H1 (cell line): ENCODE measurements around the gene ERI3. TPM values are rescaled to one million over a fixed set of nuclear protein-coding genes. Genes with fewer than 3 reads are reported as not detected.

Experiments
- CTCF ChIA-PET: fragments of 300-600 bp; sonication (Branson Sonifier 250); formaldehyde crosslinking; loops from one replicate; lab custom pipeline; 2021; ENCODE audit not compliant: partially characterized antibody; lab: Charles Lee
- POLR2A ChIA-PET: fragments of 300-600 bp; sonication (Branson Sonifier 250); formaldehyde crosslinking; loops from one replicate; lab custom pipeline; 2021; ENCODE audit warnings: inconsistent platforms; ENCODE audit not compliant: partially characterized antibody; lab: Charles Lee
- DNase-seq, 2 experiments: peaks; one replicate each; pipeline versions ENCODE4 v3.0.0 to v3.0.0-alpha.2; 2010 to 2022; ENCODE audit warnings: low spot score in 2 of 2, low read depth in 1 of 2, mixed read lengths in 1 of 2
- FAIRE-seq: peaks from 2 replicates; lab custom pipeline; 2011; peaks lifted over from hg19 to GRCh38; lab: Jason Lieb, UNC
- H2AFZ ChIP-seq: 2 replicates; pipeline ENCODE4 v1.8.1; 2012; ENCODE audit warnings: low read length, inconsistent platforms
- H2AK5ac ChIP-seq: 2 replicates; pipeline ENCODE4 v1.6.1; 2013; ENCODE audit warnings: low read depth, low read length
- H2BK120ac ChIP-seq: replicated peaks from 2 replicates; pipeline ENCODE3; 2013; ENCODE audit warnings: low read depth, low read length, inconsistent platforms
- H2BK12ac ChIP-seq: 2 replicates; pipeline ENCODE4 v1.6.1; 2013; ENCODE audit warnings: low read depth, low read length
- H2BK15ac ChIP-seq: 2 replicates; pipeline ENCODE4 v1.6.1; 2013; ENCODE audit warnings: low read length
- H2BK20ac ChIP-seq: 2 replicates; pipeline ENCODE4 v1.6.1; 2013; ENCODE audit warnings: low read length
- H2BK5ac ChIP-seq: 2 replicates; pipeline ENCODE4 v1.6.1; 2013; ENCODE audit warnings: low read depth, low read length
- H3K14ac ChIP-seq: 2 replicates; pipeline ENCODE4 v1.6.1; 2013; ENCODE audit warnings: inconsistent platforms; ENCODE audit not compliant: insufficient read length
- H3K18ac ChIP-seq: 2 replicates; pipeline ENCODE4 v1.6.1; 2013; ENCODE audit warnings: low read length; ENCODE audit errors: extremely low read depth
- H3K23ac ChIP-seq: 2 replicates; pipeline ENCODE4 v1.6.1; 2013; ENCODE audit warnings: inconsistent platforms; ENCODE audit not compliant: insufficient read length
- H3K23me2 ChIP-seq: 2 replicates; pipeline ENCODE4 v1.6.1; 2013; ENCODE audit warnings: low read depth, low read length
- H3K27ac ChIP-seq: 2 replicates; pipeline ENCODE4 v1.6.1; 2011; ENCODE audit warnings: low read depth, low read length, inconsistent platforms
- H3K27me3 ChIP-seq, 4 experiments: replicated peaks in 1 of 4; 1 replicate in 1 of 4; 2 replicates in 3 of 4; pipeline versions ENCODE4 v1.6.1 to v1.8.1; 2011 to 2013; ENCODE audit warnings: low read length in 3 of 4, mild to moderate bottlenecking in 3 of 4, inconsistent platforms in 2 of 4, mixed read lengths in 2 of 4, moderate library complexity in 1 of 4; ENCODE audit not compliant: control insufficient read depth in 3 of 4, insufficient read depth in 3 of 4; ENCODE audit errors: extremely low read depth in 1 of 4
- H3K36me3 ChIP-seq, 4 experiments: 2 replicates each; pipeline versions ENCODE4 v1.6.1 to v1.8.1; 2011 to 2013; ENCODE audit warnings: mild to moderate bottlenecking in 4 of 4, low read length in 3 of 4, moderate library complexity in 2 of 4, control low read depth in 1 of 4, inconsistent platforms in 1 of 4; ENCODE audit not compliant: insufficient read depth in 4 of 4, control insufficient read depth in 2 of 4
- H3K4ac ChIP-seq: replicated peaks from 2 replicates; pipeline ENCODE3; 2013; ENCODE audit warnings: low read length, low read depth, mixed read lengths, inconsistent platforms; ENCODE audit not compliant: insufficient read length
- H3K4me1 ChIP-seq, 4 experiments: replicated peaks in 1 of 4; 1 replicate in 1 of 4; 2 replicates in 3 of 4; pipeline versions ENCODE4 v1.6.1 to v1.8.1; 2011 to 2013; ENCODE audit warnings: low read length in 3 of 4, inconsistent platforms in 2 of 4, mixed read lengths in 1 of 4; ENCODE audit not compliant: insufficient read depth in 4 of 4, control insufficient read depth in 3 of 4
- H3K4me2 ChIP-seq, 2 experiments: 2 replicates each; pipeline versions ENCODE4 v1.6.1 to v1.8.1; 2011 to 2013; ENCODE audit warnings: low read depth in 2 of 2, low read length in 2 of 2, control low read depth in 1 of 2, inconsistent platforms in 1 of 2, mild to moderate bottlenecking in 1 of 2; ENCODE audit not compliant: insufficient read depth in 1 of 2
- H3K4me3 ChIP-seq, 4 experiments: fragments of 200-600, 300-600 bp in 1 of 4; sonication (generic), shearing (Covaris generic), sonication (Bioruptor Twin) in 1 of 4; 2 replicates each; pipeline versions ENCODE4 v1.5.1 to v1.8.1; 2011 to 2016; ENCODE audit warnings: low read length in 4 of 4, low read depth in 3 of 4, control low read depth in 2 of 4, inconsistent platforms in 2 of 4, mild to moderate bottlenecking in 2 of 4, mixed read lengths in 1 of 4, moderate library complexity in 1 of 4; ENCODE audit not compliant: insufficient read depth in 2 of 4; ENCODE audit errors: extremely low read depth in 1 of 4
- H3K56ac ChIP-seq: replicated peaks from 2 replicates; pipeline ENCODE3; 2013; ENCODE audit warnings: low read depth, mild to moderate bottlenecking, mixed read lengths, low read length, inconsistent platforms; ENCODE audit not compliant: insufficient read length
- H3K79me1 ChIP-seq: 2 replicates; pipeline ENCODE4 v1.6.1; 2013; ENCODE audit warnings: low read depth, low read length, control low read depth
- H3K79me2 ChIP-seq, 2 experiments: 2 replicates each; pipeline versions ENCODE4 v1.6.1 to v1.8.1; 2012 to 2013; ENCODE audit warnings: low read length in 2 of 2, mild to moderate bottlenecking in 2 of 2, inconsistent platforms in 1 of 2; ENCODE audit not compliant: insufficient read depth in 2 of 2, control insufficient read depth in 1 of 2
- H3K9ac ChIP-seq, 4 experiments: replicated peaks in 1 of 4; 1 replicate in 1 of 4; 2 replicates in 3 of 4; pipeline versions ENCODE4 v1.6.1 to v1.8.1; 2011 to 2013; ENCODE audit warnings: low read depth in 3 of 4, low read length in 3 of 4, control low read depth in 2 of 4, mild to moderate bottlenecking in 2 of 4, moderate library complexity in 2 of 4, inconsistent platforms in 1 of 4; ENCODE audit errors: extremely low read depth in 1 of 4
- H3K9me3 ChIP-seq, 2 experiments: 2 replicates each; pipeline versions ENCODE4 v1.6.1 to v1.8.1; 2012 to 2013; ENCODE audit warnings: mild to moderate bottlenecking in 2 of 2, moderate library complexity in 2 of 2, control low read depth in 1 of 2, inconsistent platforms in 1 of 2, low read depth in 1 of 2, low read length in 1 of 2, mixed read lengths in 1 of 2; ENCODE audit not compliant: insufficient read depth in 2 of 2
- H4K20me1 ChIP-seq, 2 experiments: replicated peaks in 1 of 2; 2 replicates each; pipeline versions ENCODE3 to v1.8.1; 2011 to 2013; ENCODE audit warnings: inconsistent platforms in 2 of 2, low read length in 2 of 2, mild to moderate bottlenecking in 1 of 2; ENCODE audit not compliant: insufficient read depth in 2 of 2, control insufficient read depth in 1 of 2
- H4K5ac ChIP-seq: 2 replicates; pipeline ENCODE4 v1.6.1; 2013; ENCODE audit warnings: low read length, low read depth, mixed read lengths, inconsistent platforms; ENCODE audit not compliant: insufficient read length
- H4K8ac ChIP-seq: 2 replicates; pipeline ENCODE4 v1.8.0; 2013; ENCODE audit warnings: mild to moderate bottlenecking, moderate library complexity, low read length, inconsistent platforms; ENCODE audit not compliant: insufficient read depth; ENCODE audit errors: extremely low read depth
- H4K91ac ChIP-seq: replicated peaks from 2 replicates; pipeline ENCODE3; 2013; ENCODE audit warnings: low read length, mixed read lengths, inconsistent platforms; ENCODE audit not compliant: insufficient read length
- BACH1 ChIP-seq: IDR thresholded peaks from 2 replicates; pipeline ENCODE4 v1.6.1; 2012; ENCODE audit warnings: low read length, improper control_type of control experiment
- GTF2F1 ChIP-seq: IDR thresholded peaks from 2 replicates; pipeline ENCODE4 v1.6.1; 2012; ENCODE audit warnings: low read depth, low read length, improper control_type of control experiment, borderline replicate concordance
- SAP30 ChIP-seq: fragments of 300-600 bp; sonication (generic); IDR thresholded peaks from 2 replicates; pipeline ENCODE4 v1.7.1; 2012; ENCODE audit warnings: low read length, moderate library complexity, mild to moderate bottlenecking, inconsistent platforms; ENCODE audit not compliant: insufficient read depth, insufficient replicate concordance
- SIN3A ChIP-seq, 2 experiments: IDR thresholded peaks in 1 of 2; conservative IDR thresholded peaks in 1 of 2; 2 replicates each; pipeline ENCODE4 v1.6.1; 2011 to 2012; ENCODE audit warnings: low read length in 2 of 2, improper control_type of control experiment in 1 of 2, low read depth in 1 of 2, mild to moderate bottlenecking in 1 of 2
- WGBS, 2 experiments: shearing (Covaris generic) in 1 of 2; methylation state at CpG; one replicate each; pipeline versions ENCODE4 v1.1.6 to v1.1.7; 2013 to 2015; ENCODE audit warnings: low lambda C conversion rate in 2 of 2, mixed read lengths in 2 of 2, inconsistent platforms in 1 of 2, low coverage in 1 of 2, missing lambda C conversion rate in 1 of 2; ENCODE audit not compliant: insufficient replicate concordance in 2 of 2, insufficient coverage in 1 of 2, insufficient read length in 1 of 2; ENCODE audit errors: extremely low coverage in 1 of 2, missing lambda C conversion rate in 1 of 2; 5-methylcytosine and 5-hydroxymethylcytosine counted together
- polyA plus RNA-seq, 7 experiments: library from polyadenylated mRNA; depleted of rRNA in 3 of 7; stranded (reverse) in 5 of 7; unstranded in 2 of 7; fragments of >200 nt in 5 of 7; fragments of 200-250 nt in 2 of 7; gene quantifications; 1 replicate in 5 of 7; 2 replicates in 1 of 7; 4 replicates in 1 of 7; pipeline versions ENCODE4 v1.2.1 to v1.2.3, GENCODE V29; 2011 to 2013; ENCODE audit warnings: missing spikeins in 2 of 7, mixed read lengths in 2 of 7
- total RNA-seq: library from RNA; stranded (reverse); fragmentation: NEBNext Ultra II Directional; extraction: Animal tissue kit (Norgen Biotek cat#: 25700); gene quantifications from 2 replicates; pipeline ENCODE4 v1.2.1, GENCODE V29; 2021

The ERI3 gene
- total and polyA plus RNA-seq, 2 of the 8 experiments (the other 6 are each of a cell fraction or from before 2014, with no cell fraction given) = 81.1 to 199 TPM

DNA sequence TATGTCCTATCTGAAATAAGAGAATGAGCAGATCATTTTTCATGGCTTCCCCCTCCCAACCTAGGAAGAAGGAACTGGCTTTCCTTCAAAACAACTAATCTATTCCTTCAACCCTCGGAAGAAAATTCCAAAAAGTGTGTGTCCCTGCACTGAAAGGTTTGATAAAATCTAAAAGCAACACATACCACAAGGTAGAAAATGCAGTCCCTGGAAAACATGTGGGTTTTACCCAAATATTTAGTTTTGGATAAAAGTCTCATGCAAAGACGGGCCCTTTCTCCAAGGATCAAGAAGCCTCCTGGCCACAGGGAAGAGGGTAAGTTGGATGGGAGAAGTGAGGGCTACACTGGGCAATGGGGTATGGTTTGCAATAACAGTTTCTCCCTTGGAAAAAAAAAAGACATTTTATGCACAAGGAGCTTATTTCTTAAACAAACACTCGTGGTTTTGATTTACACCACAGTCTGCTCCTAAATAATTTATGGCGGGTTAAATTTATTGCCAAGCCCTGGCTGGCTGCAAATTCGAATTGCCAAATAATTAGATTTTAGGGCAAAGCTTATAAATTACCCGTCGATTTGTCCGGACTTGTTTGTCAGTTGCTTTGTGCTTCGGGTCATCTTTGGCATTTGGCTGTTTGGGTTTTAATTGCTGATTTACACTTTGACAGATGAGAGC is 28.9 kb downstream of the ERI3 start:
- H3K4me1 ChIP-seq = peaks cover 5 to 23% (median 18%) of the 10 kb centered on the region in 4 experiments; a peak in 5 of 7 replicates
- H2BK120ac ChIP-seq = no peak overlapping the region
- H2AK5ac ChIP-seq = no peak overlapping the region
- no peak overlapping the region for H4K5ac ChIP-seq
- no peaks in the 10 kb centered on the region; a peak in 1 of 7 replicates for H3K27me3 ChIP-seq
- H3K79me1 ChIP-seq = no peaks in the 10 kb centered on the region; the same call in 1 of the 2 replicates
- no peak overlapping the region for H4K91ac ChIP-seq
- no peaks in the 10 kb centered on the region for H3K23me2 ChIP-seq
- no peak overlapping the region for H3K27ac ChIP-seq
- no peak overlapping the region for H3K9ac ChIP-seq
- CTCF ChIA-PET = interaction anchor here (0.7 to 1.6 kb wide), 9 partner anchors 8 to 338 kb away, joined by 3 to 5 read pairs (median 3); no protein-coding TSS in a partner anchor
- H3K36me3 ChIP-seq = no peaks in the 10 kb centered on the region; a peak in 2 of 8 replicates
- no peak overlapping the region for H3K4ac ChIP-seq
- no peak overlapping the region for H2BK15ac ChIP-seq
- no peak for FAIRE-seq
- no peak overlapping the region for H4K8ac ChIP-seq
- WGBS, 2 experiments = 91% methylated on average over 9 of the region's 9 CpGs; no CpG with 5 or more reads in 1 of the 2 experiments
- TF ChIP-seq GTF2F1 (no peak), SIN3A (conservative IDR thresholded peaks at IDR 0.05 in 1 of 2, IDR thresholded peaks at IDR 0.05 in 1 of 2; ENCODE audit: low read depth in 1 of 2, low read length in 2 of 2) (no peak), BACH1 (no peak), SAP30 (no peak)
- TF ChIP-seq, all 59 proteins: peak for 0
- no peak overlapping the region for H3K14ac ChIP-seq
- H2AFZ ChIP-seq = no peak overlapping the region
- no peak overlapping the region for H3K56ac ChIP-seq
- no peaks in the 10 kb centered on the region for H3K9me3 ChIP-seq
- no peak overlapping the region for H3K18ac ChIP-seq
- H2BK20ac ChIP-seq = no peak overlapping the region
- POLR2A ChIA-PET = interaction anchor here (0.6 to 1.1 kb wide), 3 partner anchors 13 to 175 kb away, joined by 3 to 5 read pairs (median 3); no protein-coding TSS in a partner anchor
- no peak overlapping the region for H2BK5ac ChIP-seq
- H3K4me3 ChIP-seq = no peak overlapping the region
- no peak overlapping the region for H3K4me2 ChIP-seq
- peaks cover 4 to 23% of the 10 kb centered on the region in 2 experiments for H3K79me2 ChIP-seq
- no peak for DNase-seq
- H2BK12ac ChIP-seq = no peak overlapping the region
- H3K23ac ChIP-seq = no peak overlapping the region
- H4K20me1 ChIP-seq = peaks cover 5 to 14% of the 10 kb centered on the region in 2 experiments
